Keratinocyte (primary cell): Measurements from ENCODE around the gene SF1. TPM values are rescaled to one million over a fixed set of nuclear protein-coding genes. Genes with fewer than 3 reads are reported as not detected.

ENCODE experiments used
- DNase-seq: peaks from one replicate; pipeline ENCODE4 v3.0.0-alpha.2; 2011; ENCODE audit warnings: low read depth, missing footprints, low spot score
- FAIRE-seq: peaks from 2 replicates; lab custom pipeline; 2011; peaks lifted over from hg19 to GRCh38; lab: Jason Lieb, UNC
- H2AFZ ChIP-seq: 2 replicates; pipeline ENCODE4 v1.6.0; 2012; ENCODE audit warnings: low read length, control low read depth, inconsistent platforms; ENCODE audit not compliant: control insufficient read depth
- H3K27ac ChIP-seq: 2 replicates; pipeline ENCODE4 v1.5.1; 2011; ENCODE audit warnings: low read length; ENCODE audit not compliant: control insufficient read depth, insufficient read depth
- H3K27me3 ChIP-seq: 3 replicates; pipeline ENCODE4 v1.6.0; 2011; ENCODE audit warnings: low read length; ENCODE audit not compliant: control insufficient read depth, insufficient read depth; ENCODE audit errors: extremely low read depth
- H3K36me3 ChIP-seq, 2 experiments: 2 replicates in 1 of 2; 3 replicates in 1 of 2; pipeline ENCODE4 v1.5.1; 2011; ENCODE audit warnings: low read length in 2 of 2, mild to moderate bottlenecking in 1 of 2; ENCODE audit not compliant: control insufficient read depth in 2 of 2, insufficient read depth in 2 of 2; ENCODE audit errors: extremely low read depth in 1 of 2
- H3K4me1 ChIP-seq: 3 replicates; pipeline ENCODE4 v1.5.1; 2011; ENCODE audit warnings: low read length; ENCODE audit not compliant: control insufficient read depth, insufficient read depth; ENCODE audit errors: extremely low read depth
- H3K4me2 ChIP-seq: 3 replicates; pipeline ENCODE4 v1.6.0; 2011; ENCODE audit warnings: low read depth, low read length; ENCODE audit not compliant: control insufficient read depth, insufficient read depth; ENCODE audit errors: extremely low read depth
- H3K4me3 ChIP-seq, 3 experiments: fragments of 200-600 bp in 1 of 3; sonication (generic) in 1 of 3; 2 replicates in 2 of 3; 3 replicates in 1 of 3; pipeline ENCODE4 v1.5.1; 2011 to 2016; ENCODE audit warnings: low read length in 3 of 3, mild to moderate bottlenecking in 3 of 3, control low read depth in 2 of 3, inconsistent platforms in 1 of 3, low read depth in 1 of 3, mixed read lengths in 1 of 3, mixed run types in 1 of 3, moderate library complexity in 1 of 3; ENCODE audit not compliant: control insufficient read depth in 2 of 3, insufficient read depth in 2 of 3; ENCODE audit errors: extremely low read depth in 1 of 3
- H3K79me2 ChIP-seq: 2 replicates; pipeline ENCODE4 v1.6.0; 2012; ENCODE audit warnings: low read length; ENCODE audit not compliant: control insufficient read depth, insufficient read depth
- H3K9ac ChIP-seq: 3 replicates; pipeline ENCODE4 v1.6.0; 2011; ENCODE audit warnings: low read length; ENCODE audit not compliant: control insufficient read depth, insufficient read depth; ENCODE audit errors: extremely low read depth
- H3K9me1 ChIP-seq: 3 replicates; pipeline ENCODE4 v1.6.0; 2011; ENCODE audit warnings: low read length; ENCODE audit not compliant: control insufficient read depth, insufficient read depth; ENCODE audit errors: extremely low read depth
- H3K9me3 ChIP-seq: 2 replicates; pipeline ENCODE4 v1.5.1; 2012; ENCODE audit warnings: low read depth, low read length; ENCODE audit not compliant: control insufficient read depth
- H4K20me1 ChIP-seq: 3 replicates; pipeline ENCODE4 v1.6.0; 2011; ENCODE audit warnings: low read length; ENCODE audit not compliant: control insufficient read depth, insufficient read depth; ENCODE audit errors: extremely low read depth
- CTCF ChIP-seq, 3 experiments: IDR thresholded peaks in 1 of 3; conservative IDR thresholded peaks in 1 of 3; optimal IDR thresholded peaks in 1 of 3; 2 replicates in 2 of 3; 3 replicates in 1 of 3; pipeline versions ENCODE3 to v1.5.1; 2011; ENCODE audit warnings: low read length in 3 of 3, mild to moderate bottlenecking in 3 of 3, moderate library complexity in 2 of 3, control low read depth in 1 of 3, inconsistent platforms in 1 of 3; ENCODE audit not compliant: insufficient read depth in 2 of 3; ENCODE audit errors: extremely low read depth in 1 of 3
- EZH2 ChIP-seq: IDR thresholded peaks from one replicate; pipeline ENCODE4 v1.6.1; 2012; ENCODE audit warnings: inconsistent platforms, mild to moderate bottlenecking, low read length, moderate library complexity
- dilution Hi-C: fragments of 300-500 bp; cut with MboI; formaldehyde crosslinking; loops from one replicate; pipeline ENCODE4 v1.7.0; 2020; ENCODE audit warnings: low sequenced_read_pairs; ENCODE audit not compliant: extremely low pct_ligation_motif_present
- polyA plus RNA-seq, 5 experiments: library from polyadenylated mRNA; depleted of rRNA in 3 of 5; stranded (reverse) in 3 of 5; stranded (forward) in 1 of 5; unstranded in 1 of 5; fragments of >200 nt; gene quantifications; 1 replicate in 1 of 5; 2 replicates in 3 of 5; 3 replicates in 1 of 5; pipeline versions ENCODE4 v1.2.1 to v1.2.3, GENCODE V29; 2011 to 2012; ENCODE audit warnings: missing spikeins in 2 of 5, low read depth in 1 of 5, low replicate concordance in 1 of 5

SF1 gene
- polyA plus RNA-seq, 1 donor (not counting 4 experiments of a cell fraction or from before 2014, with no cell fraction given) = 54.5 TPM

DNA sequence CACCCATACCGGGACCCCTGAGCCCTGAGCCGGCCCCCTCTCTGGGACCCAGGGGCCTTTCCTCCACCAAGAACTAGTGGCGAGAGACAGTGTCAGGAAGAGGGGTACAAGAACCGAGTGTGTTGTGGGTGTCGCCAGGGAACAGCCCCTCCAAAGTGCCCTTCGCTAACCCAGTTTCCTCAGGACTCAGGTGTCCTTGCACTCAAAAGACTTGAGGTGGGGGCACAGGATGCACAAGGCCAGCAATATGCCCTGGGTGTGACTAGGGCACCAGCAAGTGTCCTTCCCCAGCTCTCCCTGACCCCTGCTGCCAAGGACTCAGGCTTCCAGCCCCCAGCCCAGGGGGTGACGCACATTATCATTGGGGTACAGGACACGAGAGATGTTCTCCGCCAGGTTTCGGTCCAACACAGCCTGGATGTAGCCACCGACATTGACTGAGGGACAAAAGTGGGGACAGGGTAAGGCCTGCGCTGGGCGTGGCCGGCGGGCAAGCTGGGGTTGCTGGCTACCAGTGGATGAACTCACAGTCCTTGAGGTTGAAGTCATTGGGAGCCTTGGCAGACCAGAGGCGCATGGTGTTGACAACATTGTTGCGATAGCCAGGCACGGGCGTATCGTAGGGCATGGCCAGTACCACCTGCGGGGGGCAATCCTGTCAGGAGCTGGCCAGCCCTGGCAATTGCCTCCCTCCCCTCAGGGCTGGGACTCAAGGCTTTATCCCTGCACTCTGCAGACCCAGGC, 23.3 kb downstream of the SF1 start:
- dilution Hi-C loops = no loop called here
- no peaks in the 10 kb centered on the region for H3K9me3 ChIP-seq
- H3K79me2 ChIP-seq = no peaks in the 10 kb centered on the region
- FAIRE-seq = no peak
- no peaks in the 10 kb centered on the region for H3K9me1 ChIP-seq
- no peaks in the 10 kb centered on the region for H3K4me1 ChIP-seq
- no peak overlapping the region for H3K4me2 ChIP-seq
- no peaks in the 10 kb centered on the region for H3K36me3 ChIP-seq
- no peaks in the 10 kb centered on the region for H4K20me1 ChIP-seq
- DNase-seq = no peak
- no peak overlapping the region for H3K27ac ChIP-seq
- no peak overlapping the region for H2AFZ ChIP-seq
- H3K27me3 ChIP-seq = no peaks in the 10 kb centered on the region
- TF ChIP-seq CTCF (optimal IDR thresholded peaks at IDR 0.05 in 1 of 3, IDR thresholded peaks at IDR 0.05 in 1 of 3, conservative IDR thresholded peaks at IDR 0.05 in 1 of 3; ENCODE audit: extremely low read depth in 1 of 3, insufficient read depth in 2 of 3, low read length in 3 of 3) = no peak
- TF ChIP-seq EZH2 = no peak
- no peak overlapping the region for H3K9ac ChIP-seq
- H3K4me3 ChIP-seq = no peak overlapping the region

- FAIRE-seq (no peak), DNase-seq (no peak)
- Histone ChIP-seq H3K27ac (no peak overlapping the region), H2AFZ (no peak overlapping the region), H3K4me3 (no peak overlapping the region), H3K9me1 (no peaks in the 10 kb centered on the region), H3K9ac (no peak overlapping the region), H3K4me1 (no peaks in the 10 kb centered on the region), H3K9me3 (no peaks in the 10 kb centered on the region), H3K4me2 (no peak overlapping the region), H3K27me3 (no peaks in the 10 kb centered on the region), H3K36me3 (no peaks in the 10 kb centered on the region), H4K20me1 (no peaks in the 10 kb centered on the region), H3K79me2 (no peaks in the 10 kb centered on the region)
- TF ChIP-seq EZH2 = no peak
- no peak for TF ChIP-seq CTCF (optimal IDR thresholded peaks at IDR 0.05 in 1 of 3, IDR thresholded peaks at IDR 0.05 in 1 of 3, conservative IDR thresholded peaks at IDR 0.05 in 1 of 3; ENCODE audit: extremely low read depth in 1 of 3, insufficient read depth in 2 of 3, low read length in 3 of 3)
- dilution Hi-C loops = no loop called here
These were observed 24.0 kb downstream of the SF1 start for GRCh38 chr11:64754124-64754918.
